ENCODE data around the gene ZNF628. TPM values are rescaled to one million over a fixed set of nuclear protein-coding genes. Genes with fewer than 3 reads are reported as not detected.

The ZNF628 gene
- total and polyA plus RNA-seq, 2 donors (not counting 1 experiment from before 2014, with no cell fraction given) = 13.3 to 18.3 TPM

DNA sequence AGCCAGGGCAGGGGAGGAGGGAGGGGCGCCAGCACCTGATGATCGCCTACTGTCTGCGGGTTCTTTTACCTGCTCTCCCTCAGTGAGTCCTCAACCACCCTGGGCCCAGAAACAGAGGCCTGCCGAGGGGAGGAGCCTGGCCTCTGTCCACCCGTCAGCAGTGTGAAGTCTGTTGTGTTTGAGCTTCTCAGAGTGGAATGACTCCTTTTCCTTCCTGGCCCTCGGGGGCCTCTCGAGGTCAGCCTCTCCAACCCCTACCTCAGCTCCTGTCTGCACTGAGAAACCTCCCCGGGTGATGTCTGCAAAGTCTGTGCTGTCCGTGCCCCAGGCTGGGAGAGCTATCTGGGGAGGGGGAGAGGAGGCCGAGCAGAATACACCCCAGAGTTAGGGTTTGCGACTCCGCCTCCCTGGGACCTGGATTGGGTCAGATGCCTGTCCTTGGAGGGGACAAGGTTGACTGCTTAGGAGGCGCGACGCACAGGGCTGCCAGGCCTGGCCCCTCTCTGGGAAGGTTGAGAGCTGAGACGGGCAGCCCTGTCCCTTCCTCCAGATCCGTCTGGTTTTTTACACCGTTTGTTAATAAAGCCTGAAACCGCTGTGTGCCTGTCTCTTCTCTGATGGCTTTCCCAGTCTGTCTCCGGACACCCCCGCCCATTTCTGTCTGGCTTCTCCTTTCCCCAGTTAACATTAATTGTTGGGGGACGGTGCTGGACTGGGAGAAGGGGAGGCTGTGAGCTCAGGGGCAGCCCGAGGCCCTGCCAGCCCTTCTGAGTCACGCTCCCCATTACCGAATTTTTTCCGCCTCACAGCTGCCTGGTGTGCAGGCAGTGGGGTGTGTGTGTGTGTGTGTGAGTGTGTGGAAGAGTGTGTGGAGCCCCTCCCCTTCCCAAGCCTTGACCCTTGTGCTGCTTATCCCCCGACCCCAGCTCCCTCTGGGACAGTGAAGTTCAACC, 10.8 kb downstream of the ZNF628 start:
- TF ChIP-seq, protein P1, sequence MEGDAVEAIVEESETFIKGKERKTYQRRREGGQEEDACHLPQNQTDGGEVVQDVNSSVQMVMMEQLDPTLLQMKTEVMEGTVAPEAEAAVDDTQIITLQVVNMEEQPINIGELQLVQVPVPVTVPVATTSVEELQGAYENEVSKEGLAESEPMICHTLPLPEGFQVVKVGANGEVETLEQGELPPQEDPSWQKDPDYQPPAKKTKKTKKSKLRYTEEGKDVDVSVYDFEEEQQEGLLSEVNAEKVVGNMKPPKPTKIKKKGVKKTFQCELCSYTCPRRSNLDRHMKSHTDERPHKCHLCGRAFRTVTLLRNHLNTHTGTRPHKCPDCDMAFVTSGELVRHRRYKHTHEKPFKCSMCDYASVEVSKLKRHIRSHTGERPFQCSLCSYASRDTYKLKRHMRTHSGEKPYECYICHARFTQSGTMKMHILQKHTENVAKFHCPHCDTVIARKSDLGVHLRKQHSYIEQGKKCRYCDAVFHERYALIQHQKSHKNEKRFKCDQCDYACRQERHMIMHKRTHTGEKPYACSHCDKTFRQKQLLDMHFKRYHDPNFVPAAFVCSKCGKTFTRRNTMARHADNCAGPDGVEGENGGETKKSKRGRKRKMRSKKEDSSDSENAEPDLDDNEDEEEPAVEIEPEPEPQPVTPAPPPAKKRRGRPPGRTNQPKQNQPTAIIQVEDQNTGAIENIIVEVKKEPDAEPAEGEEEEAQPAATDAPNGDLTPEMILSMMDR (IDR thresholded peaks at IDR 0.05) = no peak
- no peak for TF ChIP-seq EZH2 (IDR thresholded peaks at IDR 0.05; ENCODE audit: borderline replicate concordance, insufficient read depth, low read depth, low read length, poor library complexity, severe bottlenecking)
- Histone ChIP-seq H3K9ac (ENCODE audit: low read length) (no peak overlapping the region), H3K79me2 (ENCODE audit: control insufficient read depth, insufficient read depth, low read length) (no peaks in the 10 kb centered on the region), H3K36me3 (replicated peaks in 1 of 2; ENCODE audit: control extremely low read depth in 1 of 2, control insufficient read depth in 1 of 2, extremely low read depth in 1 of 2, insufficient read depth in 2 of 2, low read length in 1 of 2) (peaks cover 0 to 2% of the 10 kb centered on the region in 2 experiments), H3K27me3 (replicated peaks in 1 of 4; ENCODE audit: control extremely low read depth in 1 of 4, control insufficient read depth in 3 of 4, insufficient read depth in 4 of 4, low read length in 3 of 4) (peaks cover 0 to 20% (median 0%) of the 10 kb centered on the region in 4 experiments), H3K4me1 (ENCODE audit: control insufficient read depth in 2 of 2, insufficient read depth in 2 of 2, low read length in 2 of 2) (peaks cover 10 to 22% of the 10 kb centered on the region in 2 donors), H3K27ac (ENCODE audit: low read length in 2 of 2) (no peak overlapping the region), H2AFZ (ENCODE audit: insufficient read depth, low read depth, low read length, poor library complexity, severe bottlenecking) (no peak overlapping the region), H4K20me1 (ENCODE audit: control insufficient read depth, insufficient read depth, low read length, poor library complexity, severe bottlenecking) (peaks cover 20% of the 10 kb centered on the region), H3K9me3 (ENCODE audit: control extremely low read depth in 1 of 3, control insufficient read depth in 2 of 3, insufficient read depth in 1 of 3, low read length in 2 of 3) (no peaks in the 10 kb centered on the region), H3K4me3 (ENCODE audit: control extremely low read depth in 1 of 5, extremely low read depth in 1 of 5, insufficient read depth in 1 of 5, low read depth in 2 of 5, low read length in 4 of 5) (no peak overlapping the region), H3K4me2 (replicated peaks; ENCODE audit: low read depth, low read length, poor library complexity, severe bottlenecking) (no peak overlapping the region)
- H3K27ac Mint-ChIP-seq = peak overlapping the region; percentile 61
- peaks cover 11% of the 10 kb centered on the region for H3K4me1 Mint-ChIP-seq
- ChIA-PET POLR2A (interaction anchor here (0.6 to 1.5 kb wide), 3 partner anchors 11 to 148 kb away, joined by 3 to 4 read pairs (median 3); partner anchors contain the start of genes KMT5C and ZNF628), CTCF (interaction anchor here (1.4 to 1.7 kb wide), 3 partner anchors 11 to 20 kb away, joined by 3 to 8 read pairs (median 7); partner anchors contain the start of gene ZNF628)
- DNase-seq (peak; percentile 41), ATAC-seq (ENCODE audit: low read depth) (no peak)
- peak overlapping the region; percentile 45 for H3K4me3 Mint-ChIP-seq
- 93% methylated on average over 13 of the region's 27 CpGs for WGBS (ENCODE audit: insufficient coverage)
- H3K9me3 Mint-ChIP-seq (ENCODE audit: insufficient read depth) = no peaks in the 10 kb centered on the region
- intact Hi-C loops (cut with micrococcal nuclease) = no loop called here
- peaks cover 8% of the 10 kb centered on the region for H3K27me3 Mint-ChIP-seq
